HepG2 (cell line): ENCODE measurements around the gene ALG14. TPM values are rescaled to one million over a fixed set of nuclear protein-coding genes. Genes with fewer than 3 reads are reported as not detected.

ENCODE experiments used
- ATAC-seq: fragments of 200-7000 bp; cut with Tn5 transposase; 3 replicates; pipeline ENCODE4 v1.9.1; 2020; ENCODE audit warnings: mild to moderate bottlenecking, moderate library complexity
- BruUV-seq: library from RNA; stranded (reverse); fragments of 400-500 nt; replicated peaks from 2 replicates; lab custom pipeline; 2021; lab: Mats Ljungman, UMichigan
- CTCF ChIA-PET: fragments of 300-600 bp; formaldehyde crosslinking; extraction: SDS; loops from one replicate; lab custom pipeline; 2021; ENCODE audit warnings: low total read pairs, inconsistent platforms, low intra/inter-chr PET ratio; lab: Yijun Ruan, JAX
- POLR2A ChIA-PET: fragments of 350-600 bp; sonication (Branson Sonifier 250); formaldehyde crosslinking; loops from one replicate; lab custom pipeline; 2020; ENCODE audit warnings: antibody characterized with exemption, inconsistent platforms; lab: Yijun Ruan, JAX
- DNase-seq: peaks from one replicate; pipeline ENCODE4 v3.0.0-alpha.2; 2015; ENCODE audit warnings: low spot score
- FAIRE-seq: peaks from 3 replicates; lab custom pipeline; 2011; peaks lifted over from hg19 to GRCh38; lab: Jason Lieb, UNC
- H2AFZ ChIP-seq: one replicate; pipeline ENCODE4 v1.6.1; 2011; ENCODE audit warnings: low read length, inconsistent platforms
- H3K27ac ChIP-seq: fragments of 300-600 bp; 3 replicates; pipeline ENCODE4 v1.8.0; 2011; ENCODE audit warnings: mixed run types, mild to moderate bottlenecking, mixed read lengths, low read length, inconsistent platforms; ENCODE audit not compliant: insufficient read depth; ENCODE audit errors: extremely low read length
- H3K27me3 ChIP-seq, 2 experiments: fragments of 200-600 bp in 1 of 2; 2 replicates in 1 of 2; 3 replicates in 1 of 2; pipeline versions ENCODE4 v1.6.0 to v1.8.0; 2011; ENCODE audit warnings: low read length in 2 of 2, mild to moderate bottlenecking in 2 of 2, moderate library complexity in 2 of 2, inconsistent platforms in 1 of 2; ENCODE audit not compliant: insufficient read depth in 2 of 2, control insufficient read depth in 1 of 2
- H3K36me3 ChIP-seq, 2 experiments: fragments of 200-600 bp in 1 of 2; replicated peaks in 1 of 2; 2 replicates in 1 of 2; 3 replicates in 1 of 2; pipeline versions ENCODE4 v1.5.1 to v1.8.0; 2011; ENCODE audit warnings: low read length in 2 of 2, inconsistent platforms in 1 of 2; ENCODE audit not compliant: insufficient read depth in 2 of 2, control insufficient read depth in 1 of 2
- H3K4me1 ChIP-seq: 2 replicates; pipeline ENCODE4 v1.5.1; 2012; ENCODE audit warnings: low read length, inconsistent platforms; ENCODE audit not compliant: insufficient read depth
- H3K4me2 ChIP-seq: 2 replicates; pipeline ENCODE4 v1.6.0; 2011; ENCODE audit warnings: low read depth, low read length, inconsistent platforms
- H3K4me3 ChIP-seq, 3 experiments: fragments of 200-600 bp in 1 of 3; sonication (generic), shearing (Covaris generic) in 1 of 3; replicated peaks in 1 of 3; 2 replicates each; pipeline ENCODE4 v1.5.1; 2011 to 2016; ENCODE audit warnings: low read length in 3 of 3, inconsistent platforms in 2 of 3, low read depth in 2 of 3, mild to moderate bottlenecking in 2 of 3, control low read depth in 1 of 3, mixed read lengths in 1 of 3; ENCODE audit not compliant: insufficient read depth in 1 of 3
- H3K79me2 ChIP-seq: one replicate; pipeline ENCODE4 v1.6.1; 2011; ENCODE audit warnings: low read length, inconsistent platforms; ENCODE audit not compliant: insufficient read depth
- H3K9ac ChIP-seq: 2 replicates; pipeline ENCODE4 v1.6.0; 2011; ENCODE audit warnings: mild to moderate bottlenecking, low read depth, low read length, inconsistent platforms; ENCODE audit not compliant: insufficient read depth
- H3K9me3 ChIP-seq: 2 replicates; pipeline ENCODE4 v1.5.1; 2012; ENCODE audit warnings: mild to moderate bottlenecking, low read length
- H4K20me1 ChIP-seq: 2 replicates; pipeline ENCODE4 v1.6.0; 2011; ENCODE audit warnings: inconsistent platforms, mild to moderate bottlenecking, low read length, moderate library complexity; ENCODE audit not compliant: insufficient read depth
- CREB1 ChIP-seq, 2 experiments: fragments of 450-650 bp in 1 of 2; IDR thresholded peaks; 2 replicates each; pipeline ENCODE4 v1.6.1; 2016 to 2017; ENCODE audit warnings: control low read depth in 1 of 2, mild to moderate bottlenecking in 1 of 2, missing compliant biosample characterization in 1 of 2, missing genetic modification characterization in 1 of 2
- EED ChIP-seq: sonication (generic); formaldehyde crosslinking; IDR thresholded peaks from 2 replicates; pipeline ENCODE4 v1.5.0; 2020; ENCODE audit warnings: mild to moderate bottlenecking, missing genetic modification reagents
- FOXC1 ChIP-seq: sonication (generic); formaldehyde crosslinking; IDR thresholded peaks from 2 replicates; pipeline ENCODE4 v1.8.0; 2022; ENCODE audit warnings: mild to moderate bottlenecking, missing genetic modification reagents, borderline replicate concordance
- GATAD2A ChIP-seq: IDR thresholded peaks from 2 replicates; pipeline ENCODE4 v1.6.1; 2016
- MXD1 ChIP-seq: sonication (generic); formaldehyde crosslinking; IDR thresholded peaks from 2 replicates; pipeline ENCODE4 v1.4.0; 2020; ENCODE audit warnings: mild to moderate bottlenecking, missing genetic modification reagents
- REL ChIP-seq: sonication (generic); formaldehyde crosslinking; conservative IDR thresholded peaks from 2 replicates; pipeline ENCODE4 v1.8.0; 2022; ENCODE audit warnings: mild to moderate bottlenecking, missing genetic modification reagents, moderate library complexity
- SOX6 ChIP-seq, 2 experiments: fragments of 450-650 bp in 1 of 2; sonication (generic) in 1 of 2; formaldehyde crosslinking in 1 of 2; IDR thresholded peaks; 2 replicates each; pipeline versions ENCODE4 v1.4.0 to v1.6.1; 2017 to 2020; ENCODE audit warnings: antibody characterized with exemption in 1 of 2, mild to moderate bottlenecking in 1 of 2, missing genetic modification reagents in 1 of 2
- TCF7 ChIP-seq: sonication (generic); IDR thresholded peaks from 2 replicates; pipeline ENCODE4 v1.6.1; 2016; ENCODE audit warnings: antibody characterized with exemption, low read depth
- ZNF230 ChIP-seq: sonication (generic); formaldehyde crosslinking; IDR thresholded peaks from 2 replicates; pipeline ENCODE4 v1.4.0; 2020; ENCODE audit warnings: mild to moderate bottlenecking, missing genetic modification reagents
- ZNF260 ChIP-seq: sonication (generic); formaldehyde crosslinking; IDR thresholded peaks from 2 replicates; pipeline ENCODE4 v1.4.0; 2020; ENCODE audit warnings: missing genetic modification reagents, low read depth, mild to moderate bottlenecking, borderline replicate concordance
- ZNF281 ChIP-seq: sonication (generic); formaldehyde crosslinking; IDR thresholded peaks from 2 replicates; pipeline ENCODE4 v1.4.0; 2020; ENCODE audit warnings: missing genetic modification reagents, borderline replicate concordance
- ZNF296 ChIP-seq: sonication (generic); formaldehyde crosslinking; conservative IDR thresholded peaks from 2 replicates; pipeline ENCODE4 v1.5.0; 2020; ENCODE audit warnings: mild to moderate bottlenecking, missing genetic modification reagents
- ZNF367 ChIP-seq: sonication (generic); formaldehyde crosslinking; IDR thresholded peaks from 2 replicates; pipeline ENCODE4 v1.4.0; 2020; ENCODE audit warnings: missing genetic modification reagents, borderline replicate concordance
- ZNF790 ChIP-seq: sonication (generic); formaldehyde crosslinking; IDR thresholded peaks from 2 replicates; pipeline ENCODE4 v1.8.0; 2022; ENCODE audit warnings: missing genetic modification reagents, mild to moderate bottlenecking, borderline replicate concordance
- WGBS: methylation state at CpG from one replicate; pipeline ENCODE4 v1.1.6; 2017; ENCODE audit warnings: low lambda C conversion rate; 5-methylcytosine and 5-hydroxymethylcytosine counted together
- in situ Hi-C: cut with HindIII; loops from 2 replicates; pipeline ENCODE4 v1.10.0; 2017; ENCODE audit warnings: low pct_unique_long_range_greater_than_20kb; ENCODE audit not compliant: extremely low pct_ligation_motif_present
- intact Hi-C: fragments of 100-400 bp; cut with micrococcal nuclease; formaldehyde crosslinking; loops from one replicate; pipeline ENCODE4 v1.10.0; 2022; ENCODE audit not compliant: unreplicated experiment
- polyA plus RNA-seq, 8 experiments: library from polyadenylated mRNA; depleted of rRNA in 3 of 8; stranded (reverse) in 7 of 8; unstranded in 1 of 8; fragments of >200 nt; fragmentation: Illumina TruSeq in 4 of 8; extraction: Trizol in 4 of 8; gene quantifications; 2 replicates each; pipeline versions ENCODE4 v1.2.1 to v1.2.3, GENCODE V29; 2011 to 2016; ENCODE audit warnings: low read depth in 4 of 8, missing spikeins in 1 of 8, mixed read lengths in 1 of 8; ENCODE audit not compliant: insufficient read depth in 1 of 8
- total RNA-seq, 5 experiments: library from RNA; depleted of rRNA; stranded (reverse); fragments of >200 nt; fragmentation: Illumina TruSeq; extraction: Trizol; gene quantifications; 2 replicates each; pipeline ENCODE4 v1.2.3, GENCODE V29; 2016; ENCODE audit warnings: low read depth in 1 of 5

ALG14 gene
- total and polyA plus RNA-seq, 2 of the 13 experiments (the other 11 are each of a cell fraction or from before 2014, with no cell fraction given), result 4.5 to 12.7 TPM

GRCh38 chr1:94973309-94973922 is 99.3 kb downstream of the ALG14 start:
- 96% methylated on average over 8 of the region's 8 CpGs for WGBS
- ChIA-PET POLR2A (no interaction called here), CTCF (no interaction called here)
- no peak for ATAC-seq
- TF ChIP-seq TCF7 (no peak), REL (CRISPR knock-in tag) (no peak), FOXC1 (no peak), ZNF367 (CRISPR knock-in tag) (no peak), GATAD2A (no peak)
- no peak overlapping the region for H3K4me2 ChIP-seq
- no peak overlapping the region for H3K27ac ChIP-seq
- H3K4me1 ChIP-seq, result peaks cover 10% of the 10 kb centered on the region; the same call in 1 of the 2 replicates
- H3K36me3 ChIP-seq, result no peaks in the 10 kb centered on the region
- no peak overlapping the region for H3K4me3 ChIP-seq
- in situ Hi-C loops, result no loop called here
- H3K79me2 ChIP-seq, result no peaks in the 10 kb centered on the region
- H2AFZ ChIP-seq, result no peak overlapping the region
- no peaks in the 10 kb centered on the region for H3K9me3 ChIP-seq
- no TSS peak for BruUV-seq
- no peaks in the 10 kb centered on the region for H3K27me3 ChIP-seq
- no peak for DNase-seq
- no peak overlapping the region for H3K9ac ChIP-seq
- FAIRE-seq, result no peak
- H4K20me1 ChIP-seq, result no peaks in the 10 kb centered on the region
- intact Hi-C loops, result no loop called here

- TF ChIP-seq ZNF296, result no peak
- TF ChIP-seq ZNF260, result no peak
- no peak for TF ChIP-seq SOX6 (IDR thresholded peaks at IDR 0.05)
- no peak for TF ChIP-seq SOX6 (CRISPR knock-in tag; IDR thresholded peaks at IDR 0.05)
- no peak for TF ChIP-seq ZNF790
- TF ChIP-seq ZNF230, result no peak
- no peak for TF ChIP-seq MXD1 (CRISPR knock-in tag)
- TF ChIP-seq CREB1 (IDR thresholded peaks at IDR 0.05), result no peak
- TF ChIP-seq CREB1 (CRISPR knock-in tag; IDR thresholded peaks at IDR 0.05), result no peak
- TF ChIP-seq ZNF281 (CRISPR knock-in tag), result no peak
- no peak for TF ChIP-seq EED (CRISPR knock-in tag)
- FAIRE-seq (no peak), DNase-seq (no peak), ATAC-seq (no peak)
- Histone ChIP-seq H3K27ac (no peak overlapping the region), H3K79me2 (no peaks in the 10 kb centered on the region), H3K9ac (no peak overlapping the region), H2AFZ (no peak overlapping the region), H3K4me3 (no peak overlapping the region), H3K4me1 (peaks cover 10% of the 10 kb centered on the region; the same call in 1 of the 2 replicates), H3K9me3 (no peaks in the 10 kb centered on the region), H3K4me2 (no peak overlapping the region), H3K27me3 (no peaks in the 10 kb centered on the region), H3K36me3 (no peaks in the 10 kb centered on the region), H4K20me1 (no peaks in the 10 kb centered on the region)
- no TSS peak for BruUV-seq
- intact Hi-C loops, result no loop called here
- WGBS, result 94% methylated on average over 6 of the region's 6 CpGs
- in situ Hi-C loops, result no loop called here
- CTCF ChIA-PET, result no interaction called here
- POLR2A ChIA-PET, result no interaction called here
Measured at GRCh38 chr1:94971491-94971924, 101.2 kb downstream of the ALG14 start.
